Measurements from ENCODE around the gene BBOX1.

GRCh38 chr11:27108809-27109208 lies 68.2 kb downstream of the BBOX1 start:
- no peak for TF ChIP-seq POLR2A (IDR thresholded peaks at IDR 0.05; ENCODE audit: low read length)
- no peak for TF ChIP-seq GATA1 (IDR thresholded peaks at IDR 0.05; ENCODE audit: low read depth, low read length)
